ENCODE measurements around the gene RPS21. TPM values are rescaled to one million over a fixed set of nuclear protein-coding genes. Genes with fewer than 3 reads are reported as not detected.

Gene RPS21
- total and polyA plus RNA-seq, 9 of the 15 experiments (the other 6 are each of a cell fraction or from before 2014, with no cell fraction given) = 1,380 to 5,647 (median 3,091) TPM

DNA sequence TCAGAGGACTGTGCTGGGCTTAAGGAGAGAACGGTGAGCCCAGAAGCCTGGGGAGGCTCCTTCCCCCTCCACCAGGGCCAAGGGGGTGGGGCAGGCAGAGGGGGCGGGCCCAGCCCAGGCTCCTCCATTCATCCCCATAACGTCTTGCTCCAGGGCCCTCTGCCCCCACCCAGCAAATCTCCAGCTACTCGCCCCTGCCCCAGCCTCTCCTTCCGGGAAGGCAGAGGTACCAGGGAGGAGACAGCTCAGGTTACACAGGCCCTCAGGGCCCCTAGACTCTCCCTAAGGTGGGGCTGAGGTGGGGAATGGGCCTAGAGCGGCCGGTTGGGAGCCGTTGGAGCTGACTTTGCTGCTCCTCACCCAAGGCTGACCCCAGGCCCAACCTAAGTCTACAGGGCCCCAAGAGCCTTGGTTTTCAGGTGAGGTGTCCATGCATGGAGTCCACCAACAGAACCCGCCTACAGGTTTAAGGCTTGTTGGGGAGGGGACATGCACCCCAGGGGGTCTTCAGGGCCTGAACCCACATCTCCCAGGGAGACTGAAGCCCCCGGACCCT, 21.0 kb upstream of the RPS21 start (continued):
- no peak for TF ChIP-seq NFXL1 (CRISPR knock-in tag; IDR thresholded peaks at IDR 0.05)
- peak; percentile 23; the same call in 1 of the 2 replicates for TF ChIP-seq MBD2 (IDR thresholded peaks at IDR 0.05; ENCODE audit: borderline replicate concordance, low read depth)
- no peak for TF ChIP-seq RBM22 (IDR thresholded peaks at IDR 0.05; ENCODE audit: low read depth, low read length, poor library complexity, severe bottlenecking)
- no peak for TF ChIP-seq ZNF668 (CRISPR knock-in tag; IDR thresholded peaks at IDR 0.05)
- TF ChIP-seq PRPF4 (IDR thresholded peaks at IDR 0.05; ENCODE audit: insufficient read depth, low read depth, low read length, poor library complexity, severe bottlenecking) = no peak
- TF ChIP-seq, protein P1, sequence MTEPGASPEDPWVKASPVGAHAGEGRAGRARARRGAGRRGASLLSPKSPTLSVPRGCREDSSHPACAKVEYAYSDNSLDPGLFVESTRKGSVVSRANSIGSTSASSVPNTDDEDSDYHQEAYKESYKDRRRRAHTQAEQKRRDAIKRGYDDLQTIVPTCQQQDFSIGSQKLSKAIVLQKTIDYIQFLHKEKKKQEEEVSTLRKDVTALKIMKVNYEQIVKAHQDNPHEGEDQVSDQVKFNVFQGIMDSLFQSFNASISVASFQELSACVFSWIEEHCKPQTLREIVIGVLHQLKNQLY (CRISPR knock-in tag; conservative IDR thresholded peaks at IDR 0.05) = no peak
- no peak for TF ChIP-seq ZNF609 (CRISPR knock-in tag; IDR thresholded peaks at IDR 0.05; ENCODE audit: borderline replicate concordance)
- no peak for TF ChIP-seq ZNF717 (CRISPR knock-in tag; IDR thresholded peaks at IDR 0.05)
- no peak for TF ChIP-seq ZNF347 (CRISPR knock-in tag; IDR thresholded peaks at IDR 0.05; ENCODE audit: low read depth)
- TF ChIP-seq ZNF41 (CRISPR knock-in tag; conservative IDR thresholded peaks at IDR 0.05) = no peak
- TF ChIP-seq CXXC5 (CRISPR knock-in tag; IDR thresholded peaks at IDR 0.05) = no peak
- peak in 1 of 2 experiments; percentile 14; a peak in 1 of 4 replicates for TF ChIP-seq RCOR1 (IDR thresholded peaks at IDR 0.05; ENCODE audit: borderline replicate concordance in 1 of 2, low read depth in 2 of 2, low read length in 2 of 2)
- no peak for TF ChIP-seq FOXO4 (CRISPR knock-in tag; IDR thresholded peaks at IDR 0.05)
- TF ChIP-seq VEZF1 (CRISPR knock-in tag; IDR thresholded peaks at IDR 0.05) = peak; percentile 43; the same call in 1 of the 2 replicates
- no peak for TF ChIP-seq MXI1 (IDR thresholded peaks at IDR 0.05; ENCODE audit: low read depth, low read length)
- no peak for TF ChIP-seq ZNF174 (CRISPR knock-in tag; IDR thresholded peaks at IDR 0.05)
- TF ChIP-seq BCOR (IDR thresholded peaks at IDR 0.05) = no peak
